ENCODE measurements around the gene SLC27A4. TPM values are rescaled to one million over a fixed set of nuclear protein-coding genes. Genes with fewer than 3 reads are reported as not detected.

Gene SLC27A4
- total RNA-seq, 1 donor from 2014 or later = 8.9 TPM

Other genes starting within 250 kb of the SLC27A4 start
- 26.0 TPM for gene PTGES2, start 212.8 kb upstream of the SLC27A4 start, total RNA-seq (ENCODE audit: insufficient read depth, low replicate concordance)
- gene LCN2, start 191.1 kb upstream of the SLC27A4 start, total RNA-seq (ENCODE audit: insufficient read depth, low replicate concordance) = not detected
- gene BBLN, start 180.3 kb upstream of the SLC27A4 start, total RNA-seq (ENCODE audit: insufficient read depth, low replicate concordance) = 16.9 TPM
- gene CIZ1, start 149.0 kb upstream of the SLC27A4 start, total RNA-seq (ENCODE audit: insufficient read depth, low replicate concordance) = 15.6 TPM
- 36.4 TPM for gene DNM1, start 137.1 kb upstream of the SLC27A4 start, total RNA-seq (ENCODE audit: insufficient read depth, low replicate concordance)
- gene GOLGA2, start 64.5 kb upstream of the SLC27A4 start, total RNA-seq (ENCODE audit: insufficient read depth, low replicate concordance) = 161 TPM
- 26.7 TPM for gene SWI5, start 64.3 kb upstream of the SLC27A4 start, total RNA-seq (ENCODE audit: insufficient read depth, low replicate concordance)
- gene TRUB2, start 18.1 kb upstream of the SLC27A4 start, total RNA-seq (ENCODE audit: insufficient read depth, low replicate concordance) = 8.4 TPM
- gene COQ4, start 17.7 kb upstream of the SLC27A4 start, total RNA-seq (ENCODE audit: insufficient read depth, low replicate concordance) = 20.9 TPM
- 29.1 TPM for gene URM1, start 30.8 kb downstream of the SLC27A4 start, total RNA-seq (ENCODE audit: insufficient read depth, low replicate concordance)
- 105 TPM for gene CERCAM, start 80.3 kb downstream of the SLC27A4 start, total RNA-seq (ENCODE audit: insufficient read depth, low replicate concordance)
- 16.6 TPM for gene ODF2, start 115.5 kb downstream of the SLC27A4 start, total RNA-seq (ENCODE audit: insufficient read depth, low replicate concordance)
- 8.7 TPM for gene GLE1, start 164.2 kb downstream of the SLC27A4 start, total RNA-seq (ENCODE audit: insufficient read depth, low replicate concordance)
- gene SPTAN1, start 212.1 kb downstream of the SLC27A4 start, total RNA-seq (ENCODE audit: insufficient read depth, low replicate concordance) = 263 TPM